ENCODE measurements around the gene ADAM15.

ADAM15 gene

DNA sequence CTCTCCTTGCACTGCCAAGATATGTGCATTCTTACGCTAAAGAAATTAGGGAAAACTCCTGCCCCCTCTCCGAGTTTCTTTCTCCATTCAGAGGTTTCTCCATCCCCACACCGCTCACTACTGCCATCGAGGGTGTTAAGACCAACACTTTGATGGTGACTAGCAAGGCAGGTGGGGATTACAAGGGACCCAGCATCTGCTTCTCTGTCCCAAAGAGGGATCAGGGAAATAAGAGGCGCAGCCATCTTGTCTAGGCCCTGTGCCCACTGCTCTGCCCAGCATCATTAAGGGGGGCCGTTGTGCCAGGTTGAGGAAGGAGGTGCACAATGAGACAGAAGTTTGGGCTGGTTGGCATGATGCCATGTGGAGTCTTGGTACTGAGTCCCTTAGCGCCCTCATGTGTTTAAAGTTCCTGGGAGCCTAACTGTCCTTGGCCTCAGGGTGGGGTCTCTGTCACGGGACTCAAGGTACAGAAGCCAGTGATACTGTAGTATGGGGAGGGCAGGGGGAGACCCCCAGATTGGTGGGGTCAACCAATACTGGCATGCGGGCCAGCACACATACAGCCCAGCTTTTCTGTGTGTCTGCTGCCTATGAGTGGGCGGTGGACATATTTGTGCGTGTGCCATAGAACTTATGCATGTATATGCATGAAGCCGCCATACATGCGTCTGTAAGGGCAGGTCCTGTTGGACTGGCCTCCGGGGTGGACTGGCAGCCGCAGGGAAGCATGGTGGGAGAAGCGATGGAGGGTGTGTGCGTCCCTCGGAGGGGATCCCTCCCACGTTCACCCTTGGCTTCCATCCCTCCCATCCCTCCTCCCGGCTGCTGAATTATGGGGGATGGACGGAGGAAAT lies 33.0 kb downstream of the ADAM15 start:
- in situ Hi-C loops (cut with MboI; ENCODE audit: low sequenced_read_pairs, unreplicated experiment) = no loop called here
- TF ChIP-seq, protein P1, sequence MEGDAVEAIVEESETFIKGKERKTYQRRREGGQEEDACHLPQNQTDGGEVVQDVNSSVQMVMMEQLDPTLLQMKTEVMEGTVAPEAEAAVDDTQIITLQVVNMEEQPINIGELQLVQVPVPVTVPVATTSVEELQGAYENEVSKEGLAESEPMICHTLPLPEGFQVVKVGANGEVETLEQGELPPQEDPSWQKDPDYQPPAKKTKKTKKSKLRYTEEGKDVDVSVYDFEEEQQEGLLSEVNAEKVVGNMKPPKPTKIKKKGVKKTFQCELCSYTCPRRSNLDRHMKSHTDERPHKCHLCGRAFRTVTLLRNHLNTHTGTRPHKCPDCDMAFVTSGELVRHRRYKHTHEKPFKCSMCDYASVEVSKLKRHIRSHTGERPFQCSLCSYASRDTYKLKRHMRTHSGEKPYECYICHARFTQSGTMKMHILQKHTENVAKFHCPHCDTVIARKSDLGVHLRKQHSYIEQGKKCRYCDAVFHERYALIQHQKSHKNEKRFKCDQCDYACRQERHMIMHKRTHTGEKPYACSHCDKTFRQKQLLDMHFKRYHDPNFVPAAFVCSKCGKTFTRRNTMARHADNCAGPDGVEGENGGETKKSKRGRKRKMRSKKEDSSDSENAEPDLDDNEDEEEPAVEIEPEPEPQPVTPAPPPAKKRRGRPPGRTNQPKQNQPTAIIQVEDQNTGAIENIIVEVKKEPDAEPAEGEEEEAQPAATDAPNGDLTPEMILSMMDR (IDR thresholded peaks at IDR 0.05; ENCODE audit: borderline replicate concordance, control extremely low read depth, extremely low read depth, insufficient read depth, missing control alignments) = peak; percentile 24
- DNase-seq (ENCODE audit: low spot score) = no peak

DNA sequence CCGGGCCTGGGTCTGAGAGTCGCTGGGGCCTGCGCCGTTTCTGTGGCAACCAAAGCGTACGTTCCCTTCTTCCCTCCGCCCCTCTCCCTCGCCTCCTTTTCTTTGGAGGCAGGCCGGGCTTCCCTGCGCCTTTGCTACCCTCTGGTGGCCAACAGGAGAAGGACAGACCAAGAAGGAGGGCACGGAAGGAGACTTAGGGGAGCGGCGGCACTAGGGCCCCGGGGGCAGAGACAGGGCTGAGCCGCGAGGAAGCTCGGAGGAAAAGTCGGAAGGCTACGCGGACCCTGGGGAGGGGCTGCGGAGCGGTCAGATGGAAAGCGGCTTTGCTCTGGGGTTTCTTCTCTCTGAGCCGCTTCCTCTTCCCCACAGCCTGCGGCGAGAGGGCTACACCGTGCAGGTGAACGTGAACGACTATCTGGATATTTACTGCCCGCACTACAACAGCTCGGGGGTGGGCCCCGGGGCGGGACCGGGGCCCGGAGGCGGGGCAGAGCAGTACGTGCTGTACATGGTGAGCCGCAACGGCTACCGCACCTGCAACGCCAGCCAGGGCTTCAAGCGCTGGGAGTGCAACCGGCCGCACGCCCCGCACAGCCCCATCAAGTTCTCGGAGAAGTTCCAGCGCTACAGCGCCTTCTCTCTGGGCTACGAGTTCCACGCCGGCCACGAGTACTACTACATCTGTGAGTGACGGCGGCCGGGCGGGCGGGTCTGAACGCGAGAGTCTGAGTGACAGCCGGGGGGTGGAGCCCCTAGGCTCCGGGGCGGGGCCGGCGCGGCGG lies 33.8 kb downstream of the ADAM15 start:
- DNase-seq (ENCODE audit: low spot score) = peak; percentile 96
- in situ Hi-C loops (cut with MboI; ENCODE audit: low sequenced_read_pairs, unreplicated experiment) = no loop called here
- TF ChIP-seq, protein P1 (IDR thresholded peaks at IDR 0.05; ENCODE audit: borderline replicate concordance, control extremely low read depth, extremely low read depth, insufficient read depth, missing control alignments) = peak; percentile 94

DNA sequence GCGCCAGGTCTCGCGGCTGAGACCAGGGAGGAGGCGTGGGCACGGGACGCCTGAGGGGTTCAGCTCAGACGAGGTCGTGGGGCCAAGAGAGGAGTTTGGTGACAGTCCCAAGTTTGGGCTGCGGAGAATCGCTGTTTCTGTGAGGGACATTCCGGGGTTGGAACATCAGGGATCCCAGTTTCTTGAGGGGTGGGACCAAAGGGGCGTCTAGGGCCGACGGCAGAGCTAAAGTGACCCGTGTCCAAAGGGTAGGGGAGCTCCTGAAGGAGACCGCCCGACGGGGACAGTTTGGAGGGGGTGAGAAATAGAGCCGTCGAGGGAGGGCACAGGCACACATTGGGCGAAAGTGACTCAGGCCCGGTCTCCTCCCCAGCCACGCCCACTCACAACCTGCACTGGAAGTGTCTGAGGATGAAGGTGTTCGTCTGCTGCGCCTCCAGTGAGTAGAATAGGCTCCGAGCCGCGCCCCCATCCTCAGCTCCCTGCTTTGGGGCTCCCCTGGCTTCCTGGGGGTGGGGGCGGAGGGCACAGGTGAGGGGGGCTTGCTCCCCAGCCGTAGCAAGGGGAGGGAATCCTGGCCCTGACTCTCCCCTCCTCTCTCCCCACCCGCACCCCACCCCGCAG lies 34.5 kb downstream of the ADAM15 start:
- in situ Hi-C loops (cut with MboI; ENCODE audit: low sequenced_read_pairs, unreplicated experiment) = no loop called here
- DNase-seq (ENCODE audit: low spot score) = peak; percentile 66
- TF ChIP-seq, protein P1 (IDR thresholded peaks at IDR 0.05; ENCODE audit: borderline replicate concordance, control extremely low read depth, extremely low read depth, insufficient read depth, missing control alignments) = peak; percentile 9

DNA sequence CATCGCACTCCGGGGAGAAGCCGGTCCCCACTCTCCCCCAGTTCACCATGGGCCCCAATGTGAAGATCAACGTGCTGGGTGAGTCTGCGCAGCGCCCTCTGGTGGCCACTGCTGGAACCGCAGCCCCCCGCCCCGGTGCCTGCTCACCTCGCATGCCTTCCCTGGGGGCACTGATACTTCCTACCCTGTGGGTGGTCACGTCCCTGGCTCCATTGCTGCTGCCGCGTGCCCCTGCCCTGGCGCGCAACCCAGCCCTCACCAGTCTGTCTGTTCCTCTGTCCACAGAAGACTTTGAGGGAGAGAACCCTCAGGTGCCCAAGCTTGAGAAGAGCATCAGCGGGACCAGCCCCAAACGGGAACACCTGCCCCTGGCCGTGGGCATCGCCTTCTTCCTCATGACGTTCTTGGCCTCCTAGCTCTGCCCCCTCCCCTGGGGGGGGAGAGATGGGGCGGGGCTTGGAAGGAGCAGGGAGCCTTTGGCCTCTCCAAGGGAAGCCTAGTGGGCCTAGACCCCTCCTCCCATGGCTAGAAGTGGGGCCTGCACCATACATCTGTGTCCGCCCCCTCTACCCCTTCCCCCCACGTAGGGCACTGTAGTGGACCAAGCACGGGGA lies 35.1 kb downstream of the ADAM15 start:
- in situ Hi-C loops (cut with MboI; ENCODE audit: low sequenced_read_pairs, unreplicated experiment) = no loop called here
- peak; percentile 88 for DNase-seq (ENCODE audit: low spot score)
- TF ChIP-seq, protein P1 (IDR thresholded peaks at IDR 0.05; ENCODE audit: borderline replicate concordance, control extremely low read depth, extremely low read depth, insufficient read depth, missing control alignments) = peak; percentile 99

DNA sequence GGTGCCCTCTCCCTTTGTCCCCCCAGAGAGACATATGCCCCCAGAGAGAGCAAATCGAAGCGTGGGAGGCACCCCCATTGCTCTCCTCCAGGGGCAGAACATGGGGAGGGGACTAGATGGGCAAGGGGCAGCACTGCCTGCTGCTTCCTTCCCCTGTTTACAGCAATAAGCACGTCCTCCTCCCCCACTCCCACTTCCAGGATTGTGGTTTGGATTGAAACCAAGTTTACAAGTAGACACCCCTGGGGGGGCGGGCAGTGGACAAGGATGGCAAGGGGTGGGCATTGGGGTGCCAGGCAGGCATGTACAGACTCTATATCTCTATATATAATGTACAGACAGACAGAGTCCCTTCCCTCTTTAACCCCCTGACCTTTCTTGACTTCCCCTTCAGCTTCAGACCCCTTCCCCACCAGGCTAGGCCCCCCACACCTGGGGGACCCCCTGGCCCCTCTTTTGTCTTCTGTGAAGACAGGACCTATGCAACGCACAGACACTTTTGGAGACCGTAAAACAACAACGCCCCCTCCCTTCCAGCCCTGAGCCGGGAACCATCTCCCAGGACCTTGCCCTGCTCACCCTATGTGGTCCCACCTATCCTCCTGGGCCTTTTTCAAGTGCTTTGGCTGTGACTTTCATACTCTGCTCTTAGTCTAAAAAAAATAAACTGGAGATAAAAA lies 35.9 kb downstream of the ADAM15 start:
- DNase-seq (ENCODE audit: low spot score) = no peak
- in situ Hi-C loops (cut with MboI; ENCODE audit: low sequenced_read_pairs, unreplicated experiment) = no loop called here
- TF ChIP-seq, protein P1 (IDR thresholded peaks at IDR 0.05; ENCODE audit: borderline replicate concordance, control extremely low read depth, extremely low read depth, insufficient read depth, missing control alignments) = no peak

Measured in GM13976 (cell line).